OCI-LY1 (cell line): ENCODE data around the gene PCBP2.
"Not testable (repeated sequence)": the region's sequence is repeated elsewhere in the genome, so short reads cannot be mapped to it uniquely, and the experiment has no call there.

ENCODE experiments used
- H2AFZ ChIP-seq: fragments of 200-600 bp; sonication (generic), shearing (Covaris generic); 2 replicates; pipeline ENCODE4 v1.6.0; 2014; ENCODE audit warnings: antibody characterized with exemption, mild to moderate bottlenecking, low read length
- H3F3A ChIP-seq: fragments of 200-600 bp; sonication (generic), shearing (Covaris generic); 2 replicates; pipeline ENCODE4 v1.6.0; 2014; ENCODE audit warnings: mild to moderate bottlenecking, antibody characterized with exemption, low read length, moderate library complexity; ENCODE audit not compliant: insufficient read depth
- H3K27ac ChIP-seq: fragments of 200-600 bp; sonication (generic); 2 replicates; pipeline ENCODE4 v1.5.1; 2014; ENCODE audit warnings: low read length, mixed run types, mild to moderate bottlenecking, low read depth; ENCODE audit not compliant: poor library complexity, severe bottlenecking
- H3K27me3 ChIP-seq: fragments of 200-600 bp; sonication (generic); 2 replicates; pipeline ENCODE4 v1.6.0; 2014; ENCODE audit warnings: antibody characterized with exemption, mild to moderate bottlenecking, low read length, moderate library complexity; ENCODE audit not compliant: insufficient read depth
- H3K36me3 ChIP-seq: fragments of 200-600 bp; sonication (generic); 2 replicates; pipeline ENCODE4 v1.6.1; 2014; ENCODE audit warnings: mild to moderate bottlenecking, antibody characterized with exemption, low read length, moderate library complexity, mixed read lengths; ENCODE audit not compliant: insufficient read depth
- H3K4me1 ChIP-seq: fragments of 200-600 bp; sonication (generic); 2 replicates; pipeline ENCODE4 v1.5.1; 2014; ENCODE audit warnings: mild to moderate bottlenecking, low read length, moderate library complexity; ENCODE audit not compliant: insufficient read depth, severe bottlenecking
- H3K4me2 ChIP-seq: fragments of 200-600 bp; sonication (generic), shearing (Covaris generic); 2 replicates; pipeline ENCODE4 v1.6.1; 2014; ENCODE audit warnings: low read length
- H3K4me3 ChIP-seq: fragments of 200-600 bp; sonication (generic); 2 replicates; pipeline ENCODE4 v1.5.1; 2014; ENCODE audit warnings: low read length, low read depth, mild to moderate bottlenecking, mixed read lengths; ENCODE audit not compliant: poor library complexity, severe bottlenecking
- H3K79me2 ChIP-seq: fragments of 200-600 bp; shearing (Covaris generic); 2 replicates; pipeline ENCODE4 v1.6.1; 2016; ENCODE audit warnings: mixed run types, low read length, mixed read lengths; ENCODE audit not compliant: insufficient read depth
- H3K9ac ChIP-seq: fragments of 200-600 bp; sonication (generic), shearing (Covaris generic); 2 replicates; pipeline ENCODE4 v1.6.1; 2014; ENCODE audit warnings: mild to moderate bottlenecking, low read length, mixed read lengths
- H3K9me2 ChIP-seq: fragments of 200-600 bp; sonication (generic), shearing (Covaris generic); 2 replicates; pipeline ENCODE4 v1.6.1; 2014; ENCODE audit warnings: low read depth, mild to moderate bottlenecking, low read length, mixed read lengths
- H3K9me3 ChIP-seq: fragments of 200-600 bp; shearing (Covaris generic); 2 replicates; pipeline ENCODE4 v1.6.1; 2014; ENCODE audit warnings: low read length, mixed read lengths
- H4K20me1 ChIP-seq: fragments of 200-600 bp; sonication (generic), shearing (Covaris generic); 2 replicates; pipeline ENCODE4 v1.6.0; 2016; ENCODE audit warnings: mild to moderate bottlenecking, low read length; ENCODE audit not compliant: insufficient read depth
- EZH2 ChIP-seq: fragments of 200-600 bp; sonication (generic), shearing (Covaris generic); IDR thresholded peaks from 2 replicates; pipeline ENCODE4 v1.8.0; 2017; ENCODE audit warnings: borderline replicate concordance, mixed run types, mild to moderate bottlenecking, antibody characterized with exemption, low read length, moderate library complexity, mixed read lengths
- TF ChIP-seq, protein P1 (sequence below): fragments of 200-600 bp; sonication (generic), shearing (Covaris generic); IDR thresholded peaks from 2 replicates; pipeline ENCODE4 v1.5.1; 2017; ENCODE audit warnings: mild to moderate bottlenecking, antibody characterized with exemption, low read length, moderate library complexity, mixed read lengths

The PCBP2 gene

DNA sequence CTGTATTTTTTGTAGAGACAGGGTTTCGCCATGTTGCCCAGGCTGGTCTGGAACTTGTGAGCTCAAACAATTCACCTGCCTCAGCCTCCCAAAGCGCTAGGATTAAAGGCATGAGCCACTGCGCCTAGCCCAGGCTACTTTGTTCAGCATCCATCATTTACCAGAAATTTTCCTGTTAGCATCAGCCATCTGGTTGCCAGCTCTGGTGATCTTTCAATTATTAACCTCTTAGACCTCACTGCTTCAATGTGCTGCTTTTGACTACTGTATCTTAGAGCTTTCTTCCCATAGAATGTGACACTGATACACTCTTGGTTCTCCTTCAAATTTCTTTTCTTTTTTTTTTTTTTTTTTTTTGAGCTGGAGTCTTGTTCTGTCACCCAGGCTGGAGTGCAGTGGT lies 33.7 kb upstream of the PCBP2 start:
- H3K27me3 ChIP-seq, result no peaks in the 10 kb centered on the region
- no peak overlapping the region for H3K4me3 ChIP-seq
- H3F3A ChIP-seq, result no peaks in the 10 kb centered on the region
- H3K36me3 ChIP-seq, result peaks cover 10% of the 10 kb centered on the region; the same call in 1 of the 2 replicates
- no peak overlapping the region for H2AFZ ChIP-seq
- H3K4me2 ChIP-seq, result no peak overlapping the region
- H3K9me2 ChIP-seq, result no peaks in the 10 kb centered on the region
- no peaks in the 10 kb centered on the region for H3K9me3 ChIP-seq
- no peak for TF ChIP-seq EZH2
- TF ChIP-seq, protein P1, sequence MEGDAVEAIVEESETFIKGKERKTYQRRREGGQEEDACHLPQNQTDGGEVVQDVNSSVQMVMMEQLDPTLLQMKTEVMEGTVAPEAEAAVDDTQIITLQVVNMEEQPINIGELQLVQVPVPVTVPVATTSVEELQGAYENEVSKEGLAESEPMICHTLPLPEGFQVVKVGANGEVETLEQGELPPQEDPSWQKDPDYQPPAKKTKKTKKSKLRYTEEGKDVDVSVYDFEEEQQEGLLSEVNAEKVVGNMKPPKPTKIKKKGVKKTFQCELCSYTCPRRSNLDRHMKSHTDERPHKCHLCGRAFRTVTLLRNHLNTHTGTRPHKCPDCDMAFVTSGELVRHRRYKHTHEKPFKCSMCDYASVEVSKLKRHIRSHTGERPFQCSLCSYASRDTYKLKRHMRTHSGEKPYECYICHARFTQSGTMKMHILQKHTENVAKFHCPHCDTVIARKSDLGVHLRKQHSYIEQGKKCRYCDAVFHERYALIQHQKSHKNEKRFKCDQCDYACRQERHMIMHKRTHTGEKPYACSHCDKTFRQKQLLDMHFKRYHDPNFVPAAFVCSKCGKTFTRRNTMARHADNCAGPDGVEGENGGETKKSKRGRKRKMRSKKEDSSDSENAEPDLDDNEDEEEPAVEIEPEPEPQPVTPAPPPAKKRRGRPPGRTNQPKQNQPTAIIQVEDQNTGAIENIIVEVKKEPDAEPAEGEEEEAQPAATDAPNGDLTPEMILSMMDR, result no peak
- H3K4me1 ChIP-seq, result peaks cover 33% of the 10 kb centered on the region
- H4K20me1 ChIP-seq, result no peaks in the 10 kb centered on the region
- no peaks in the 10 kb centered on the region for H3K79me2 ChIP-seq
- peak overlapping the region; percentile 42 for H3K27ac ChIP-seq
- no peak overlapping the region for H3K9ac ChIP-seq

DNA sequence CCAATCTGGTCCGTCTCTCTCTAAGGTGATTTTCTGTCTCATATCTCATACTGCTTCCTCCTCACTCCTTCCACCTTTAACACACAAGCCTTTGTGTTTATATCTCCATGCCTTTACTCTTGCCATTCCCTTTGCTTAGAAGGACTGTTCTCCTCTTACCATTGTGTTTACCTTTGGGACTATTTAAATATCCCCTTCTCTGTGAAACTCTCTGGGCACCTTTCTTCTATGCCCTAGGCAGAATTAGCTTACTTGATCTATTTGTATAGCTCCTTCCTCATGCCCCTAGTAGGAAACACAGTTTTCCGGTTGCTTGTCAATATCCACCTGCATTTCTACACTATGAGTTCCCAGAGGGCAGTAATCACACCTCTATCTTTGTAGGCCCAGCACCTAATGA lies 32.1 kb upstream of the PCBP2 start:
- H3K27ac ChIP-seq, result no peak overlapping the region
- H3K79me2 ChIP-seq, result no peaks in the 10 kb centered on the region
- H3K9ac ChIP-seq, result no peak overlapping the region
- no peak for TF ChIP-seq EZH2
- TF ChIP-seq, protein P1, result no peak
- no peak overlapping the region for H2AFZ ChIP-seq
- H3K27me3 ChIP-seq, result no peaks in the 10 kb centered on the region
- no peak overlapping the region for H3K4me2 ChIP-seq
- H4K20me1 ChIP-seq, result no peaks in the 10 kb centered on the region
- H3K4me1 ChIP-seq, result peaks cover 33% of the 10 kb centered on the region
- no peak overlapping the region for H3K4me3 ChIP-seq
- no peaks in the 10 kb centered on the region for H3K9me3 ChIP-seq
- no peaks in the 10 kb centered on the region for H3K36me3 ChIP-seq
- H3F3A ChIP-seq, result no peaks in the 10 kb centered on the region
- H3K9me2 ChIP-seq, result no peaks in the 10 kb centered on the region

DNA sequence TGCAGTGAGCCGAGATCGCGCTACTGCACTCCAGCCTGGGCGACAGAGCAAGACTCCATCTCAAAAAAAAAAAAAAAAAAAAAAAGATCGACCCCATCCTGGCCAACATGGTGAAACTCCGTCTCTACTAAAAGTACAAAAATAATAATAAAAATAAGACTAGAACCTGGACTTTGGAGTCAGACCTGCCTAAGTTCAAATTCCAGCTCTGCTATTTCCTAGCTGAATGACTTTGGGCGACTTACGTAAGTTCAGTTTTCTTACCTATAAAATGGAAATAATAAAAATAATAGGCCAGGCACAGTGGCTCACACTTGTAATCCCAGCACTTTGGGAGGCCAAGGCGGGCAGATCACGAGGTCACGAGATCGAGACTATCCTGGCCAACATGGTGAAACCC lies 29.7 kb upstream of the PCBP2 start:
- H3K36me3 ChIP-seq, H3K9ac ChIP-seq, H3F3A ChIP-seq, H3K9me3 ChIP-seq, H4K20me1 ChIP-seq, H3K27me3 ChIP-seq, H3K79me2 ChIP-seq, H3K9me2 ChIP-seq, H2AFZ ChIP-seq, H3K4me3 ChIP-seq, H3K27ac ChIP-seq, H3K4me2 ChIP-seq: not testable (repeated sequence)
- peaks cover 23% of the 10 kb centered on the region for H3K4me1 ChIP-seq

DNA sequence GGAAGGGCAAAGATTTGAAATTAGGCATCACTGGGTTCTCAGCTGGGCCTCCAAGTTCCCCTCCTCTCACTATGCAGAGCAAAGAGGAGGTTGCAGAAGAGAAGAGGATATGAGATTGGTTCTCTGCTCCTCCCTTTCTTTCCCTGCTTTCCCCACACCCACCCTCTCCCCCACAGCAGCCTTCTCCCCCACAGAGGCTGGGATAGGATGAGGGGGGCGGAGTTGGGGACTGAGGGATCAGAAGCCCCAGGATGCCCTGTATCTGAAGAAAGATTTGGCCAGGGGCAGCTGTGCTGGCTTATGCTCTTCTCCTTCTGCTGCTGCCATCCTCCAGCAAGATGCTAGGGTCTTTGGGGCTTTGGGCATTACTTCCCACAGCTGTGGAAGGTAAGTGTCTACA lies 28.3 kb upstream of the PCBP2 start, which contains the start of gene AMHR2:
Gene AMHR2, plus strand, starts transcription at position 259 of the 400 bp plus-strand sequence. Its CDS starts 80 bp downstream, at position 339.
- H2AFZ ChIP-seq, result no peak within 1 kb of the TSS
- H4K20me1 ChIP-seq, result no peaks in the 10 kb centered on the region
- H3K4me2 ChIP-seq, result no peak within 1 kb of the TSS
- H3F3A ChIP-seq, result no peaks in the 10 kb centered on the region
- peaks cover 14% of the 10 kb centered on the region for H3K4me1 ChIP-seq
- no peaks in the 10 kb centered on the region for H3K79me2 ChIP-seq
- H3K9me2 ChIP-seq, result no peaks in the 10 kb centered on the region
- no peaks in the 10 kb centered on the region for H3K36me3 ChIP-seq
- no peak within 1 kb of the TSS for H3K27ac ChIP-seq
- no peaks in the 10 kb centered on the region for H3K9me3 ChIP-seq
- no peak within 1 kb of the TSS for H3K4me3 ChIP-seq
- no peak within 1 kb of the TSS for H3K9ac ChIP-seq
- no peaks in the 10 kb centered on the region for H3K27me3 ChIP-seq
- TF ChIP-seq, protein P1, result no peak
- no peak for TF ChIP-seq EZH2
